K562 (cell line): Measurements from ENCODE around the gene TFDP1. TPM values are rescaled to one million over a fixed set of nuclear protein-coding genes. Genes with fewer than 3 reads are reported as not detected.

ENCODE experiments used
- ATAC-seq: fragments of 200-7000 bp; cut with Tn5 transposase; 3 replicates; pipeline ENCODE4 v1.9.1; 2020; ENCODE audit warnings: moderate library complexity
- BruUV-seq: library from RNA; stranded (reverse); fragments of 400-500 nt; replicated peaks from 2 replicates; lab custom pipeline; 2021; lab: Mats Ljungman, UMichigan
- CTCF ChIA-PET: fragments of 300-600 bp; formaldehyde crosslinking; extraction: SDS; loops from one replicate; lab custom pipeline; 2021; ENCODE audit warnings: low intra/inter-chr PET ratio; lab: Yijun Ruan, JAX
- POLR2A ChIA-PET: fragments of 300-600, 350-650 bp; sonication (Branson Sonifier 250); formaldehyde crosslinking; extraction: SDS; loops from one replicate; lab custom pipeline; 2021; ENCODE audit warnings: antibody characterized with exemption, inconsistent platforms; lab: Yijun Ruan, JAX
- DNase-seq, 4 experiments: peaks; one replicate each; pipeline versions ENCODE4 v3.0.0 to v3.0.0-alpha.2; 2011 to 2018; ENCODE audit warnings: low spot score in 3 of 4, mixed read lengths in 3 of 4; ENCODE audit errors: extremely low read depth in 1 of 4
- FAIRE-seq: peaks from 2 replicates; lab custom pipeline; 2011; peaks lifted over from hg19 to GRCh38; lab: Jason Lieb, UNC
- H2AFZ ChIP-seq: 2 replicates; pipeline ENCODE4 v1.6.0; 2011; ENCODE audit warnings: low read depth, low read length, control low read depth, inconsistent platforms
- H3K27ac ChIP-seq: fragments of 200-600 bp; 3 replicates; pipeline ENCODE4 v1.8.0; 2011; ENCODE audit warnings: low read depth, mild to moderate bottlenecking, control low read depth, inconsistent platforms, low read length, moderate library complexity, mixed read lengths; ENCODE audit errors: extremely low read depth
- H3K27me3 ChIP-seq, 2 experiments: fragments of 300-600 bp in 1 of 2; 2 replicates in 1 of 2; 3 replicates in 1 of 2; pipeline versions ENCODE4 v1.6.0 to v1.8.0; 2011; ENCODE audit warnings: inconsistent platforms in 2 of 2, low read length in 2 of 2, mild to moderate bottlenecking in 1 of 2, mixed read lengths in 1 of 2, moderate library complexity in 1 of 2; ENCODE audit not compliant: control insufficient read depth in 2 of 2, insufficient read depth in 2 of 2
- H3K36me3 ChIP-seq: fragments of 300-600 bp; 3 replicates; pipeline ENCODE4 v1.8.0; 2011; ENCODE audit warnings: mild to moderate bottlenecking, low read length, inconsistent platforms; ENCODE audit not compliant: control insufficient read depth, insufficient read depth
- H3K4me1 ChIP-seq, 2 experiments: fragments of 200-600 bp in 1 of 2; replicated peaks in 1 of 2; 2 replicates in 1 of 2; 3 replicates in 1 of 2; pipeline versions ENCODE4 v1.5.1 to v1.8.0; 2011; ENCODE audit warnings: inconsistent platforms in 2 of 2, low read length in 2 of 2, mild to moderate bottlenecking in 1 of 2, mixed read lengths in 1 of 2, moderate library complexity in 1 of 2; ENCODE audit not compliant: control insufficient read depth in 2 of 2, insufficient read depth in 2 of 2
- H3K4me2 ChIP-seq: 2 replicates; pipeline ENCODE4 v1.6.1; 2011; ENCODE audit warnings: low read length, control low read depth, inconsistent platforms, mixed read lengths; ENCODE audit not compliant: insufficient read depth
- H3K4me3 ChIP-seq: fragments of 200-600 bp; sonication (generic), shearing (Covaris generic); 2 replicates; pipeline ENCODE4 v1.5.1; 2016; ENCODE audit warnings: control low read depth, inconsistent platforms
- H3K79me2 ChIP-seq: fragments of 200-600 bp; 3 replicates; pipeline ENCODE4 v1.8.0; 2011; ENCODE audit warnings: low read length, inconsistent platforms; ENCODE audit not compliant: control insufficient read depth, insufficient read depth
- H3K9ac ChIP-seq, 2 experiments: 2 replicates each; pipeline versions ENCODE4 v1.6.0 to v1.6.1; 2011; ENCODE audit warnings: low read depth in 2 of 2, low read length in 2 of 2, control low read depth in 1 of 2, inconsistent platforms in 1 of 2, mild to moderate bottlenecking in 1 of 2, mixed read lengths in 1 of 2; ENCODE audit not compliant: insufficient read depth in 1 of 2
- H3K9me1 ChIP-seq: one replicate; pipeline ENCODE4 v1.6.0; 2011; ENCODE audit warnings: inconsistent platforms, mild to moderate bottlenecking, low read length, moderate library complexity; ENCODE audit not compliant: control insufficient read depth, insufficient read depth
- H3K9me3 ChIP-seq: replicated peaks from 2 replicates; pipeline ENCODE4 v1.5.1; 2011; ENCODE audit warnings: low read depth, low read length, inconsistent platforms; ENCODE audit not compliant: control insufficient read depth, insufficient read depth
- H4K20me1 ChIP-seq: replicated peaks from 2 replicates; pipeline ENCODE4 v1.6.1; 2011; ENCODE audit warnings: low read length, inconsistent platforms, mixed read lengths; ENCODE audit not compliant: control insufficient read depth, insufficient read depth
- ARID4B ChIP-seq: sonication (generic); formaldehyde crosslinking; IDR thresholded peaks from 2 replicates; pipeline ENCODE4 v1.8.0; 2022; ENCODE audit warnings: mild to moderate bottlenecking, missing genetic modification reagents
- ASH1L ChIP-seq: fragments of 450-650 bp; IDR thresholded peaks from 2 replicates; pipeline ENCODE4 v1.6.1; 2018; ENCODE audit warnings: borderline replicate concordance, mild to moderate bottlenecking, low read depth; ENCODE audit not compliant: partially characterized antibody
- CC2D1A ChIP-seq: fragments of 450-650 bp; IDR thresholded peaks from 2 replicates; pipeline ENCODE4 v1.6.1; 2017; ENCODE audit warnings: mild to moderate bottlenecking
- ETS2 ChIP-seq: IDR thresholded peaks from 2 replicates; pipeline ENCODE4 v1.6.1; 2016; ENCODE audit warnings: borderline replicate concordance, missing genetic modification characterization, mild to moderate bottlenecking, moderate library complexity, missing compliant biosample characterization; ENCODE audit not compliant: poor library complexity, severe bottlenecking
- HIVEP1 ChIP-seq: fragments of 250-450 bp; sonication (Bioruptor Pico); IDR thresholded peaks from 2 replicates; pipeline ENCODE4 v1.4.0; 2020; ENCODE audit warnings: mild to moderate bottlenecking
- MCM3 ChIP-seq: fragments of 450-650 bp; IDR thresholded peaks from 2 replicates; pipeline ENCODE4 v1.6.1; 2016
- NEUROD1 ChIP-seq: fragments of 150-350 bp; IDR thresholded peaks from 2 replicates; pipeline ENCODE4 v1.6.1; 2014; ENCODE audit warnings: borderline replicate concordance, low read length, low read depth; ENCODE audit not compliant: partially characterized antibody
- NFATC3 ChIP-seq: fragments of 450-650 bp; IDR thresholded peaks from 2 replicates; pipeline ENCODE4 v1.6.1; 2017; ENCODE audit warnings: mild to moderate bottlenecking
- PHB2 ChIP-seq: fragments of 450-650 bp; IDR thresholded peaks from 2 replicates; pipeline ENCODE4 v1.6.1; 2017; ENCODE audit warnings: low read depth
- PHF20 ChIP-seq: fragments of 450-650 bp; IDR thresholded peaks from 2 replicates; pipeline ENCODE4 v1.6.1; 2018; ENCODE audit not compliant: partially characterized antibody
- TRIM28 ChIP-seq: fragments of 450-650 bp; IDR thresholded peaks from 2 replicates; pipeline ENCODE4 v1.6.1; 2017
- XRCC4 ChIP-seq: IDR thresholded peaks from one replicate; pipeline ENCODE4 v1.6.1; 2011; ENCODE audit not compliant: insufficient read depth, insufficient read length; ENCODE audit errors: extremely low read depth
- ZNF583 ChIP-seq: fragments of 250-450 bp; sonication (Bioruptor Pico); IDR thresholded peaks from 2 replicates; pipeline ENCODE4 v1.4.0; 2020
- WGBS: fragments of 100-300 bp; shearing (Covaris generic); methylation state at CpG from one replicate; pipeline ENCODE4 v1.1.6; 2016; ENCODE audit warnings: low coverage, mixed read lengths; ENCODE audit not compliant: insufficient coverage; ENCODE audit errors: missing lambda C conversion rate; 5-methylcytosine and 5-hydroxymethylcytosine counted together
- in situ Hi-C: fragments of 300-500 bp; cut with MboI; formaldehyde crosslinking; loops from 4 replicates; pipeline ENCODE4 v1.15.0; 2018; ENCODE audit warnings: inconsistent platforms, mixed read lengths
- intact Hi-C: fragments of 100-400 bp; cut with micrococcal nuclease; formaldehyde crosslinking; loops from 2 replicates; pipeline ENCODE4 v1.14.2; 2022
- polyA plus RNA-seq, 8 experiments: library from polyadenylated mRNA; depleted of rRNA in 4 of 8; stranded (reverse) in 5 of 8; unstranded in 3 of 8; fragments of >200 nt; fragmentation: Nextera tagmentation in 2 of 8; fragmentation: Illumina TruSeq in 1 of 8; extraction: Ambion mirVana in 2 of 8; extraction: Trizol in 1 of 8; gene quantifications; 2 replicates each; pipeline versions ENCODE4 v1.2.1 to v1.2.3, GENCODE V29; 2011 to 2014; ENCODE audit warnings: inconsistent platforms in 1 of 8, missing spikeins in 1 of 8
- total RNA-seq, 7 experiments: library from RNA; depleted of rRNA in 6 of 7; stranded (reverse); fragments of >200 nt in 6 of 7; fragmentation: Illumina TruSeq in 2 of 7; extraction: Trizol in 2 of 7; gene quantifications; 2 replicates each; pipeline versions ENCODE4 v1.2.1 to v1.2.3, GENCODE V29; 2011 to 2021; ENCODE audit warnings: low replicate concordance in 1 of 7

The TFDP1 gene
- total and polyA plus RNA-seq, 9 of the 15 experiments (the other 6 are each of a cell fraction or from before 2014, with no cell fraction given), result 33.8 to 145 (median 69.1) TPM

GRCh38 chr13:113566227-113566561, 18.4 kb upstream of the TFDP1 start:
- no peak overlapping the region for H2AFZ ChIP-seq
- H3K9ac ChIP-seq, result 0 out of 4 replicates have a peak overlapping the region, but pooled peaks of 1 of the 2 experiments have one; percentile 50
- BruUV-seq, result no TSS peak
- no peaks in the 10 kb centered on the region for H3K36me3 ChIP-seq
- POLR2A ChIA-PET, result no interaction called here
- in situ Hi-C loops (no loop called here), intact Hi-C loops (loop anchor here (10.0 kb wide), 1 partner anchor 291 kb away; no protein-coding TSS in a partner anchor)
- H3K9me1 ChIP-seq, result no peaks in the 10 kb centered on the region
- H3K27ac ChIP-seq, result no peak overlapping the region
- H3K79me2 ChIP-seq, result no peaks in the 10 kb centered on the region
- DNase-seq (no peak), ATAC-seq (no peak)
- H3K9me3 ChIP-seq, result no peaks in the 10 kb centered on the region
- no peaks in the 10 kb centered on the region for H3K27me3 ChIP-seq
- no peak overlapping the region for H3K4me3 ChIP-seq
- TF ChIP-seq XRCC4 (no peak), CC2D1A (no peak), HIVEP1 (CRISPR knock-in tag) (no peak), TRIM28 (no peak), PHB2 (no peak), ASH1L (no peak), NFATC3 (no peak)
- TF ChIP-seq, all 486 proteins: peak for 0
- H3K4me2 ChIP-seq, result no peak overlapping the region
- 31% methylated on average over 14 of the region's 17 CpGs for WGBS
- FAIRE-seq, result no peak
- CTCF ChIA-PET, result no interaction called here
- H3K4me1 ChIP-seq, result peaks cover 0 to 9% of the 10 kb centered on the region in 2 experiments; a peak in 3 of 5 replicates
- no peaks in the 10 kb centered on the region for H4K20me1 ChIP-seq

GRCh38 chr13:113567681-113568080, 16.9 kb upstream of the TFDP1 start:
- in situ Hi-C loops (no loop called here), intact Hi-C loops (loop anchor here (10.0 kb wide), 1 partner anchor 293 kb away; no protein-coding TSS in a partner anchor)
- H3K27ac ChIP-seq, result no peak overlapping the region
- H3K4me1 ChIP-seq, result peaks cover 0 to 5% of the 10 kb centered on the region in 2 experiments; a peak in 3 of 5 replicates
- H2AFZ ChIP-seq, result no peak overlapping the region
- no peak for FAIRE-seq
- H4K20me1 ChIP-seq, result no peaks in the 10 kb centered on the region
- 95% methylated on average over 4 of the region's 4 CpGs for WGBS
- H3K36me3 ChIP-seq, result no peaks in the 10 kb centered on the region
- no peaks in the 10 kb centered on the region for H3K9me3 ChIP-seq
- CTCF ChIA-PET, result no interaction called here
- no peak for ATAC-seq
- H3K4me3 ChIP-seq, result no peak overlapping the region
- no peaks in the 10 kb centered on the region for H3K27me3 ChIP-seq
- H3K4me2 ChIP-seq, result no peak overlapping the region
- BruUV-seq, result no TSS peak
- POLR2A ChIA-PET, result interaction anchor here (1.3 kb wide), 1 partner anchor 17 kb away, joined by 3 read pairs; the partner anchor contains the start of gene TFDP1
- no peaks in the 10 kb centered on the region for H3K79me2 ChIP-seq
- DNase-seq, result no peak
- H3K9me1 ChIP-seq, result no peaks in the 10 kb centered on the region
- no peak overlapping the region for H3K9ac ChIP-seq
- TF ChIP-seq PHF20 (no peak), ARID4B (CRISPR knock-in tag) (no peak), ZNF583 (CRISPR knock-in tag) (no peak), MCM3 (no peak), ETS2 (tag) (no peak), NEUROD1 (no peak)
